NCI-H187 (cell line): ENCODE results near the gene GDI2.
"Not testable (repeated sequence)": the region's sequence is repeated elsewhere in the genome, so short reads cannot be mapped to it uniquely, and the experiment has no call there.

Source experiments
- DNase-seq, 2 experiments: peaks; one replicate each; lab custom pipeline; 2025; lab: John Stamatoyannopoulos, UW

The GDI2 gene

GRCh38 chr10:5813341-5814109 lies at the start of gene GDI2:
Gene GDI2, minus strand, starts transcription at chr10:5813434. Its CDS starts 176 bp downstream, at chr10:5813258.
- peak; percentile 81 to 88 for DNase-seq

GRCh38 chr10:5862360-5862961 lies 49.2 kb upstream of the GDI2 start:
- no peak for DNase-seq

GRCh38 chr10:5860066-5860465 lies 46.8 kb upstream of the GDI2 start:
- no peak for DNase-seq

- no peak for DNase-seq
Observed at GRCh38 chr10:5858811-5859210, 45.6 kb upstream of the GDI2 start.

GRCh38 chr10:5856701-5857004 lies 43.4 kb upstream of the GDI2 start:
- no peak for DNase-seq

- no peak for DNase-seq
Observed at GRCh38 chr10:5855979-5856700, 42.9 kb upstream of the GDI2 start.

- no peak for DNase-seq
Observed at GRCh38 chr10:5854131-5854475, 40.9 kb upstream of the GDI2 start.

- DNase-seq = not testable (repeated sequence)
Observed at GRCh38 chr10:5846667-5847066, 33.4 kb upstream of the GDI2 start.

- no peak for DNase-seq
Observed at GRCh38 chr10:5844345-5845055, 31.3 kb upstream of the GDI2 start.

GRCh38 chr10:5843686-5844344 lies 30.6 kb upstream of the GDI2 start:
- no peak for DNase-seq

- no peak for DNase-seq
Observed at GRCh38 chr10:5841965-5842364, 28.7 kb upstream of the GDI2 start.

- no peak for DNase-seq
Observed at GRCh38 chr10:5840314-5841307, 27.4 kb upstream of the GDI2 start.

- DNase-seq = not testable (repeated sequence)
Observed at GRCh38 chr10:5836181-5836580, 22.9 kb upstream of the GDI2 start.

- no peak for DNase-seq
Observed at GRCh38 chr10:5835446-5836095, 22.3 kb upstream of the GDI2 start.

GRCh38 chr10:5833814-5834213 lies 20.6 kb upstream of the GDI2 start:
- no peak for DNase-seq

GRCh38 chr10:5832946-5833345 lies 19.7 kb upstream of the GDI2 start:
- no peak for DNase-seq

GRCh38 chr10:5831446-5831782 lies 18.2 kb upstream of the GDI2 start:
- no peak for DNase-seq

- DNase-seq = no peak
Observed at GRCh38 chr10:5830629-5831445, 17.6 kb upstream of the GDI2 start.

GRCh38 chr10:5829267-5829666 lies 16.0 kb upstream of the GDI2 start:
- no peak for DNase-seq

GRCh38 chr10:5828725-5829124 lies 15.5 kb upstream of the GDI2 start:
- no peak for DNase-seq
